IPS-18c (cell line): ENCODE data around the gene MAGI2.

ENCODE experiments used
- H3K4me3 ChIP-seq: 2 replicates; pipeline ENCODE4 v1.7.0; 2013; ENCODE audit warnings: low read depth, mild to moderate bottlenecking, low read length, moderate library complexity; ENCODE audit not compliant: insufficient read depth
- H3K9me3 ChIP-seq: one replicate; pipeline ENCODE4 v1.6.1; 2013; ENCODE audit warnings: mild to moderate bottlenecking, low read length, moderate library complexity; ENCODE audit not compliant: control insufficient read depth, insufficient read depth

MAGI2 gene

GRCh38 chr7:78686189-78686588, 767.3 kb downstream of the MAGI2 start:
- H3K9me3 ChIP-seq, result no peaks in the 10 kb centered on the region
- H3K4me3 ChIP-seq, result no peak overlapping the region

GRCh38 chr7:78684201-78684600, 769.3 kb downstream of the MAGI2 start:
- Histone ChIP-seq H3K4me3 (no peak overlapping the region), H3K9me3 (no peaks in the 10 kb centered on the region)

GRCh38 chr7:78683566-78683965, 769.9 kb downstream of the MAGI2 start:
- no peak overlapping the region for H3K4me3 ChIP-seq
- H3K9me3 ChIP-seq, result no peaks in the 10 kb centered on the region

GRCh38 chr7:78679112-78679876, 774.2 kb downstream of the MAGI2 start:
- Histone ChIP-seq H3K4me3 (no peak overlapping the region), H3K9me3 (no peaks in the 10 kb centered on the region)

GRCh38 chr7:78677391-78677790, 776.1 kb downstream of the MAGI2 start:
- Histone ChIP-seq H3K9me3 (no peaks in the 10 kb centered on the region), H3K4me3 (no peak overlapping the region)

GRCh38 chr7:78675511-78675910, 778.0 kb downstream of the MAGI2 start:
- no peaks in the 10 kb centered on the region for H3K9me3 ChIP-seq
- H3K4me3 ChIP-seq, result no peak overlapping the region

GRCh38 chr7:78673272-78673671, 780.2 kb downstream of the MAGI2 start:
- H3K9me3 ChIP-seq, result no peaks in the 10 kb centered on the region

GRCh38 chr7:78662939-78663338, 790.5 kb downstream of the MAGI2 start:
- H3K9me3 ChIP-seq, result no peaks in the 10 kb centered on the region
- no peak overlapping the region for H3K4me3 ChIP-seq

More at GRCh38 chr7:78673272-78673671, 780.2 kb downstream of the MAGI2 start:
- H3K4me3 ChIP-seq, result no peak overlapping the region

- H3K4me3 ChIP-seq, result no peak overlapping the region
- no peaks in the 10 kb centered on the region for H3K9me3 ChIP-seq
Observed at GRCh38 chr7:78649976-78650375, 803.5 kb downstream of the MAGI2 start.

GRCh38 chr7:78649236-78649635, 804.2 kb downstream of the MAGI2 start:
- Histone ChIP-seq H3K9me3 (no peaks in the 10 kb centered on the region), H3K4me3 (no peak overlapping the region)

- Histone ChIP-seq H3K4me3 (no peak overlapping the region), H3K9me3 (no peaks in the 10 kb centered on the region)
Observed at GRCh38 chr7:78642751-78643150, 810.7 kb downstream of the MAGI2 start.

- Histone ChIP-seq H3K4me3 (no peak overlapping the region), H3K9me3 (no peaks in the 10 kb centered on the region)
Observed at GRCh38 chr7:78638364-78638763, 815.1 kb downstream of the MAGI2 start.

GRCh38 chr7:78636727-78637126, 816.7 kb downstream of the MAGI2 start:
- Histone ChIP-seq H3K4me3 (no peak overlapping the region), H3K9me3 (no peaks in the 10 kb centered on the region)

- H3K4me3 ChIP-seq, result no peak overlapping the region
- no peaks in the 10 kb centered on the region for H3K9me3 ChIP-seq
Observed at GRCh38 chr7:78635026-78635793, 818.3 kb downstream of the MAGI2 start.

GRCh38 chr7:78634093-78634492, 819.4 kb downstream of the MAGI2 start:
- Histone ChIP-seq H3K9me3 (no peaks in the 10 kb centered on the region), H3K4me3 (no peak overlapping the region)

- no peak overlapping the region for H3K4me3 ChIP-seq
Observed at GRCh38 chr7:78620920-78621319, 832.5 kb downstream of the MAGI2 start.

GRCh38 chr7:78616539-78616938, 836.9 kb downstream of the MAGI2 start:
- Histone ChIP-seq H3K4me3 (no peak overlapping the region), H3K9me3 (no peaks in the 10 kb centered on the region)

More at GRCh38 chr7:78620920-78621319, 832.5 kb downstream of the MAGI2 start:
- no peaks in the 10 kb centered on the region for H3K9me3 ChIP-seq

- H3K4me3 ChIP-seq, result no peak overlapping the region
- no peaks in the 10 kb centered on the region for H3K9me3 ChIP-seq
Observed at GRCh38 chr7:78609281-78609680, 844.2 kb downstream of the MAGI2 start.
